Neural cell (in vitro differentiated cells): ENCODE results near the gene ADARB2. TPM values are rescaled to one million over a fixed set of nuclear protein-coding genes. Genes with fewer than 3 reads are reported as not detected.
"Not testable (repeated sequence)": the region's sequence is repeated elsewhere in the genome, so short reads cannot be mapped to it uniquely, and the experiment has no call there.

ENCODE experiments used
- H2AFZ ChIP-seq: fragments of 200-600, 300-800 bp; sonication (generic), shearing (Covaris generic); 2 replicates; pipeline ENCODE4 v1.6.0; 2014; ENCODE audit warnings: low read depth, mild to moderate bottlenecking, antibody characterized with exemption, low read length, moderate library complexity
- H3F3A ChIP-seq: fragments of 200-600 bp; shearing (Covaris generic); 2 replicates; pipeline ENCODE4 v1.6.1; 2016; ENCODE audit warnings: mild to moderate bottlenecking, moderate library complexity, mixed read lengths, antibody characterized with exemption, low read length; ENCODE audit not compliant: insufficient read depth, poor library complexity, severe bottlenecking
- H3K27ac ChIP-seq: fragments of 200-600, 300-800 bp; sonication (generic), shearing (Covaris generic); 2 replicates; pipeline ENCODE4 v1.5.1; 2014; ENCODE audit warnings: mild to moderate bottlenecking, low read length, moderate library complexity
- H3K27me3 ChIP-seq: fragments of 300-800, 200-600 bp; sonication (generic), shearing (Covaris generic); 2 replicates; pipeline ENCODE4 v1.6.0; 2014; ENCODE audit warnings: mild to moderate bottlenecking, low read depth, low read length, moderate library complexity; ENCODE audit not compliant: insufficient read depth
- H3K36me3 ChIP-seq: fragments of 300-800, 200-600 bp; sonication (generic), shearing (Covaris generic); 2 replicates; pipeline ENCODE4 v1.5.1; 2014; ENCODE audit warnings: mild to moderate bottlenecking, antibody characterized with exemption, low read length, moderate library complexity; ENCODE audit not compliant: insufficient read depth
- H3K4me2 ChIP-seq: fragments of 300-800, 200-600 bp; sonication (generic), shearing (Covaris generic); 2 replicates; pipeline ENCODE4 v1.6.0; 2014; ENCODE audit warnings: mild to moderate bottlenecking, low read length
- H3K4me3 ChIP-seq: fragments of 300-800, 200-600 bp; sonication (generic), shearing (Covaris generic); 2 replicates; pipeline ENCODE4 v1.5.1; 2014; ENCODE audit warnings: mild to moderate bottlenecking, low read length, moderate library complexity
- H3K79me2 ChIP-seq: fragments of 200-600 bp; shearing (Covaris generic); replicated peaks from 2 replicates; pipeline ENCODE4 v1.6.0; 2014; ENCODE audit warnings: mild to moderate bottlenecking, low read length, moderate library complexity; ENCODE audit not compliant: insufficient read depth
- H3K9ac ChIP-seq: fragments of 300-800, 200-600 bp; sonication (generic), shearing (Covaris generic); 2 replicates; pipeline ENCODE4 v1.6.1; 2016; ENCODE audit warnings: mild to moderate bottlenecking, low read length, mixed read lengths
- H3K9me2 ChIP-seq: fragments of 200-600 bp; shearing (Covaris generic); 2 replicates; pipeline ENCODE4 v1.6.1; 2016; ENCODE audit warnings: mild to moderate bottlenecking, low read length, mixed read lengths; ENCODE audit not compliant: insufficient read depth
- H3K9me3 ChIP-seq: fragments of 200-600, 300-800 bp; sonication (generic), shearing (Covaris generic); 2 replicates; pipeline ENCODE4 v1.6.1; 2016; ENCODE audit warnings: mild to moderate bottlenecking, mixed run types, low read length, moderate library complexity, mixed read lengths
- H4K20me1 ChIP-seq: fragments of 200-600 bp; shearing (Covaris generic); 2 replicates; pipeline ENCODE4 v1.6.1; 2016; ENCODE audit warnings: mild to moderate bottlenecking, mixed run types; ENCODE audit not compliant: insufficient read depth
- CTCF ChIP-seq: fragments of 450-650 bp; IDR thresholded peaks from 2 replicates; pipeline ENCODE4 v1.5.1; 2014; ENCODE audit warnings: antibody characterized with exemption, mild to moderate bottlenecking, moderate library complexity; ENCODE audit not compliant: poor library complexity, severe bottlenecking
- EP300 ChIP-seq: fragments of 450-650 bp; conservative IDR thresholded peaks from 2 replicates; pipeline ENCODE4 v1.6.1; 2014; ENCODE audit warnings: antibody characterized with exemption, mild to moderate bottlenecking, moderate library complexity; ENCODE audit not compliant: poor library complexity, severe bottlenecking
- EZH2 ChIP-seq: fragments of 200-600, 300-800 bp; shearing (Covaris generic), sonication (generic); IDR thresholded peaks from 2 replicates; pipeline ENCODE4 v1.6.1; 2014; ENCODE audit warnings: antibody characterized with exemption, low read length, borderline replicate concordance, mild to moderate bottlenecking; ENCODE audit not compliant: insufficient read depth, poor library complexity, severe bottlenecking
- MXI1 ChIP-seq: fragments of 450-650 bp; conservative IDR thresholded peaks from 2 replicates; pipeline ENCODE4 v1.6.1; 2014; ENCODE audit warnings: antibody characterized with exemption, mild to moderate bottlenecking; ENCODE audit not compliant: poor library complexity, severe bottlenecking
- POLR2AphosphoS5 ChIP-seq: IDR thresholded peaks from 2 replicates; pipeline ENCODE4 v1.6.1; 2012
- RAD21 ChIP-seq: fragments of 450-650 bp; conservative IDR thresholded peaks from 2 replicates; pipeline ENCODE4 v1.6.1; 2014; ENCODE audit warnings: antibody characterized with exemption, mild to moderate bottlenecking, moderate library complexity
- REST ChIP-seq: IDR thresholded peaks from 2 replicates; pipeline ENCODE4 v1.6.1; 2012; ENCODE audit warnings: borderline replicate concordance
- SMC3 ChIP-seq: fragments of 450-650 bp; conservative IDR thresholded peaks from 2 replicates; pipeline ENCODE4 v1.6.1; 2014; ENCODE audit warnings: antibody characterized with exemption, mild to moderate bottlenecking, moderate library complexity; ENCODE audit not compliant: poor library complexity
- TAF1 ChIP-seq: IDR thresholded peaks from 2 replicates; pipeline ENCODE4 v1.6.1; 2012; ENCODE audit warnings: low read depth
- polyA plus RNA-seq: library from polyadenylated mRNA; depleted of rRNA; stranded (reverse); fragments of >200 nt; gene quantifications from 2 replicates; pipeline ENCODE4 v1.2.3, GENCODE V29; 2014

Gene ADARB2
- polyA plus RNA-seq, 1 donor from 2014 or later, result 3.6 TPM

GRCh38 chr10:1327759-1328158, 409.6 kb downstream of the ADARB2 start:
- Histone ChIP-seq H4K20me1 (no peaks in the 10 kb centered on the region), H3K9me3 (no peaks in the 10 kb centered on the region), H3K4me3 (no peak overlapping the region), H3K9me2 (no peaks in the 10 kb centered on the region), H3K4me2 (no peak overlapping the region), H3K27ac (no peak overlapping the region), H3F3A (no peaks in the 10 kb centered on the region), H3K79me2 (no peaks in the 10 kb centered on the region), H2AFZ (no peak overlapping the region), H3K9ac (no peak overlapping the region), H3K36me3 (no peaks in the 10 kb centered on the region), H3K27me3 (no peaks in the 10 kb centered on the region)
- TF ChIP-seq POLR2AphosphoS5 (no peak), SMC3 (no peak), RAD21 (no peak), TAF1 (no peak), REST (no peak), EZH2 (no peak), EP300 (no peak), CTCF (no peak), MXI1 (no peak)

GRCh38 chr10:1326514-1326913, 410.8 kb downstream of the ADARB2 start:
- H3K9me2 ChIP-seq, H3K79me2 ChIP-seq, H3K4me2 ChIP-seq, H3K27me3 ChIP-seq, H3F3A ChIP-seq, H3K4me3 ChIP-seq, H3K9ac ChIP-seq, H3K27ac ChIP-seq, H2AFZ ChIP-seq, H3K9me3 ChIP-seq, H3K36me3 ChIP-seq, H4K20me1 ChIP-seq: not testable (repeated sequence)

GRCh38 chr10:1324903-1325302, 412.4 kb downstream of the ADARB2 start:
- Histone ChIP-seq H3K79me2 (no peaks in the 10 kb centered on the region), H3K27me3 (no peaks in the 10 kb centered on the region), H3K4me3 (no peak overlapping the region), H3K9me2 (no peaks in the 10 kb centered on the region), H3K36me3 (no peaks in the 10 kb centered on the region), H2AFZ (no peak overlapping the region), H3K4me2 (no peak overlapping the region), H3K27ac (no peak overlapping the region), H4K20me1 (no peaks in the 10 kb centered on the region), H3K9me3 (no peaks in the 10 kb centered on the region), H3F3A (no peaks in the 10 kb centered on the region), H3K9ac (no peak overlapping the region)
- no peak for TF ChIP-seq EZH2
- no peak for TF ChIP-seq REST
- no peak for TF ChIP-seq EP300
- TF ChIP-seq MXI1, result no peak
- TF ChIP-seq TAF1, result no peak
- TF ChIP-seq SMC3, result no peak
- TF ChIP-seq RAD21, result no peak
- TF ChIP-seq CTCF, result no peak
- TF ChIP-seq POLR2AphosphoS5, result no peak
